Measurements from ENCODE around the gene ORC4.
"Not testable (repeated sequence)": the region's sequence is repeated elsewhere in the genome, so short reads cannot be mapped to it uniquely, and the experiment has no call there.

The ORC4 gene

GRCh38 chr2:148013876-148014275, 6.7 kb downstream of the ORC4 start:
- no peak for DNase-seq

- not testable (repeated sequence) for DNase-seq
Measured at GRCh38 chr2:148008411-148008810, 12.1 kb downstream of the ORC4 start.

- no peak for DNase-seq
Measured at GRCh38 chr2:148007219-148007900, 13.2 kb downstream of the ORC4 start.

- no peak for DNase-seq
Measured at GRCh38 chr2:148006249-148007007, 14.1 kb downstream of the ORC4 start.

- not testable (repeated sequence) for DNase-seq
Measured at GRCh38 chr2:148002420-148002819, 18.1 kb downstream of the ORC4 start.

GRCh38 chr2:148000095-148000494, 20.4 kb downstream of the ORC4 start:
- DNase-seq, result no peak

GRCh38 chr2:147999126-147999525, 21.4 kb downstream of the ORC4 start:
- no peak for DNase-seq

GRCh38 chr2:147998203-147998602, 22.3 kb downstream of the ORC4 start:
- no peak for DNase-seq

GRCh38 chr2:147996828-147997227, 23.7 kb downstream of the ORC4 start:
- DNase-seq, result no peak

GRCh38 chr2:147994965-147995364, 25.6 kb downstream of the ORC4 start:
- not testable (repeated sequence) for DNase-seq

- DNase-seq, result peak; percentile 22
Measured at GRCh38 chr2:147989809-147990403, 30.6 kb downstream of the ORC4 start.

GRCh38 chr2:147989102-147989501, 31.4 kb downstream of the ORC4 start:
- no peak for DNase-seq

GRCh38 chr2:147980940-147981528, 39.5 kb downstream of the ORC4 start:
- DNase-seq, result no peak

- no peak for DNase-seq
Measured at GRCh38 chr2:147977679-147978078, 42.9 kb downstream of the ORC4 start.

GRCh38 chr2:147976102-147976501, 44.4 kb downstream of the ORC4 start:
- no peak for DNase-seq

GRCh38 chr2:147968571-147968970, 52.0 kb downstream of the ORC4 start:
- DNase-seq, result no peak

GRCh38 chr2:147952118-147952517, 68.4 kb downstream of the ORC4 start:
- no peak for DNase-seq

GRCh38 chr2:147945660-147946059, 74.9 kb downstream of the ORC4 start:
- DNase-seq, result no peak

GRCh38 chr2:147939313-147939712, 81.2 kb downstream of the ORC4 start:
- no peak for DNase-seq

- no peak for DNase-seq
Measured at GRCh38 chr2:147937744-147938349, 82.7 kb downstream of the ORC4 start.

- no peak for DNase-seq
Measured at GRCh38 chr2:147934881-147935620, 85.5 kb downstream of the ORC4 start.

GRCh38 chr2:147933931-147934330, 86.6 kb downstream of the ORC4 start:
- DNase-seq, result no peak
